GM12891 (cell line): ENCODE data around the gene SLC22A4.

Experiments used
- PAX5 ChIP-seq: IDR thresholded peaks from 2 replicates; pipeline ENCODE4 v1.6.1; 2011; ENCODE audit warnings: low read length, moderate library complexity, mild to moderate bottlenecking; ENCODE audit not compliant: insufficient read depth, severe bottlenecking
- POLR2A ChIP-seq: IDR thresholded peaks from 2 replicates; pipeline ENCODE4 v1.6.1; 2011; ENCODE audit warnings: low read depth, low read length, control low read depth
- POLR2AphosphoS5 ChIP-seq: IDR thresholded peaks from 2 replicates; pipeline ENCODE4 v1.6.1; 2011; ENCODE audit warnings: low read depth, low read length, control low read depth
- TAF1 ChIP-seq: IDR thresholded peaks from 2 replicates; pipeline ENCODE4 v1.6.1; 2011; ENCODE audit warnings: low read depth, low read length, control low read depth

DNA sequence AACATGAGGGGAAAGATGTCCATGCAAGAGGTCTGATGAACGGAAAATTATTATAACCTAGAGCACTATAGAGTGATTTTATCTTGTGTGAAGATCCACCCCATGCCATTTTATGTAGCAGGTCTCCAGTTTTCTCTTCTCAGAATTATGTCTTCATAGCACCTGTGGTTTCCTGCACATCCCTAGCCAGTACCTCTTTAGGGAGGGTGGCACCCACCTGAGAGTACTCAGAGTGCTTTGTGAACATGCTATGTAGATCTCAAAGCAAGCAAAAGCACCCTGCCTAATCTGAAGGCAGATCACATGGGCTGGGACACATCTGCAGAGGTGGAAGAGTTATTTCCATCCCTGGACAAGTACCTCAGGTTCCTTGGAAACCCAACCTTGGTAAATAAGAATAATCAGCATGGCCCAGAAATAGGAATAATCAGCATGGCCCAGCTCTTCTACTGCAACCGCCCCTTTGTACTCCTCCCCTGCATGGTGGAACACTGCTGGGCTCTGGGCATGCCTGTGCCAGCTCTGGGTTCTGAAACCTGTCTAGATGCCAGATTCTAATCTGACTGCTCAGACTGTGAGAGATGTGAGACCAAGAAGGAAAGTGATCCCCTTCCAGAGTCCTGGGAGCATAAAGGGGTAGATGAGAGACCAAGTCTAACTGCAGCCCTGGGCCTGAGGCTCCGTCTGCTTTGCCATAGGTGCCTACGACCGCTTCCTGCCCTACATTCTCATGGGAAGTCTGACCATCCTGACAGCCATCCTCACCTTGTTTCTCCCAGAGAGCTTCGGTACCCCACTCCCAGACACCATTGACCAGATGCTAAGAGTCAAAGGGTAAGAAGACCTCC lies 99.0 kb downstream of the SLC22A4 start:
- TF ChIP-seq POLR2A (no peak), TAF1 (no peak), POLR2AphosphoS5 (no peak), PAX5 (no peak)
